PC-3 (cell line): ENCODE measurements around the gene EMID1. TPM values are rescaled to one million over a fixed set of nuclear protein-coding genes. Genes with fewer than 3 reads are reported as not detected.

Source experiments
- ATAC-seq: fragments of 200-7000 bp; cut with Tn5 transposase; 2 replicates; pipeline ENCODE4 v1.9.1; 2020; ENCODE audit warnings: mild to moderate bottlenecking, moderate library complexity
- BruUV-seq: library from RNA; stranded (reverse); fragments of 400-500 nt; replicated peaks from 2 replicates; lab custom pipeline; 2021; lab: Mats Ljungman, UMichigan
- CTCF ChIA-PET: fragments of 300-600 bp; sonication (Branson Sonifier 250); formaldehyde crosslinking; loops from one replicate; lab custom pipeline; 2022; ENCODE audit warnings: antibody characterized with exemption; lab: Charles Lee
- POLR2A ChIA-PET: fragments of 300-600 bp; sonication (Branson Sonifier 250); formaldehyde crosslinking; loops from one replicate; lab custom pipeline; 2022; ENCODE audit warnings: antibody characterized with exemption; ENCODE audit not compliant: unreplicated experiment; lab: Charles Lee
- DNase-seq: peaks from one replicate; pipeline ENCODE4 v3.0.0-alpha.2; 2015
- H2AFZ ChIP-seq: fragments of 300-600 bp; sonication (generic); 2 replicates; pipeline ENCODE4 v1.6.0; 2016; ENCODE audit warnings: antibody characterized with exemption, low read length
- H3F3A ChIP-seq: fragments of 300-600 bp; sonication (generic); one replicate; pipeline ENCODE4 v1.6.0; 2017; ENCODE audit warnings: antibody characterized with exemption, low read length, control low read depth, mild to moderate bottlenecking; ENCODE audit not compliant: unreplicated experiment
- H3K27ac ChIP-seq: fragments of 300-600 bp; sonication (generic); 2 replicates; pipeline ENCODE4 v1.5.1; 2016; ENCODE audit warnings: mild to moderate bottlenecking, low read length
- H3K27me3 ChIP-seq: fragments of 300-600 bp; sonication (generic); 2 replicates; pipeline ENCODE4 v1.6.1; 2016; ENCODE audit warnings: low read length, mixed read lengths
- H3K36me3 ChIP-seq: fragments of 300-600 bp; sonication (generic); 2 replicates; pipeline ENCODE4 v1.6.1; 2016; ENCODE audit warnings: low read depth, mixed run types, low read length, mixed read lengths
- H3K4me1 ChIP-seq: fragments of 300-600 bp; sonication (generic); 2 replicates; pipeline ENCODE4 v1.5.1; 2016; ENCODE audit warnings: low read length; ENCODE audit not compliant: insufficient read depth
- H3K4me2 ChIP-seq: fragments of 300-600 bp; sonication (generic); 2 replicates; pipeline ENCODE4 v1.6.0; 2016; ENCODE audit warnings: low read length
- H3K4me3 ChIP-seq: fragments of 300-600 bp; sonication (generic); 2 replicates; pipeline ENCODE4 v1.5.1; 2016; ENCODE audit warnings: mild to moderate bottlenecking, low read length, mixed read lengths
- H3K79me2 ChIP-seq: fragments of 300-600 bp; sonication (generic); 2 replicates; pipeline ENCODE4 v1.6.1; 2017; ENCODE audit warnings: low read length, mixed read lengths
- H3K9ac ChIP-seq: fragments of 300-600 bp; sonication (generic); 2 replicates; pipeline ENCODE4 v1.6.0; 2016; ENCODE audit warnings: mild to moderate bottlenecking, low read length
- H3K9me2 ChIP-seq: fragments of 300-600 bp; sonication (generic); replicated peaks from 2 replicates; pipeline ENCODE4 v1.6.1; 2016; ENCODE audit warnings: mixed run types, low read length, mixed read lengths
- H3K9me3 ChIP-seq: fragments of 300-600 bp; sonication (generic); 2 replicates; pipeline ENCODE4 v1.6.1; 2016; ENCODE audit warnings: low read length, mixed read lengths
- H4K20me1 ChIP-seq: fragments of 300-600 bp; sonication (generic); 2 replicates; pipeline ENCODE4 v1.6.1; 2016; ENCODE audit warnings: low read length, mixed read lengths
- CTCF ChIP-seq: fragments of 300-600 bp; sonication (generic); conservative IDR thresholded peaks from 2 replicates; pipeline ENCODE4 v1.5.1; 2017; ENCODE audit warnings: antibody characterized with exemption, low read depth, mild to moderate bottlenecking, low read length
- EZH2 ChIP-seq: fragments of 300-600 bp; sonication (generic); IDR thresholded peaks from one replicate; pipeline ENCODE4 v1.6.1; 2017; ENCODE audit warnings: antibody characterized with exemption, mild to moderate bottlenecking, low read length; ENCODE audit not compliant: unreplicated experiment
- EZH2phosphoT487 ChIP-seq: fragments of 300-600 bp; sonication (generic); IDR thresholded peaks from 2 replicates; pipeline ENCODE4 v1.6.1; 2018; ENCODE audit warnings: mild to moderate bottlenecking, antibody characterized with exemption, low read length, borderline replicate concordance
- intact Hi-C: fragments of 100-400 bp; cut with micrococcal nuclease; formaldehyde crosslinking; loops from 2 replicates; pipeline ENCODE4 v1.9.0; 2023
- total RNA-seq: library from RNA; depleted of rRNA; stranded (reverse); fragments of >200 nt; gene quantifications from 2 replicates; pipeline ENCODE4 v1.2.3, GENCODE V29; 2014

Gene EMID1
- total RNA-seq, 1 experiment from 2014 or later = 1.2 TPM

DNA sequence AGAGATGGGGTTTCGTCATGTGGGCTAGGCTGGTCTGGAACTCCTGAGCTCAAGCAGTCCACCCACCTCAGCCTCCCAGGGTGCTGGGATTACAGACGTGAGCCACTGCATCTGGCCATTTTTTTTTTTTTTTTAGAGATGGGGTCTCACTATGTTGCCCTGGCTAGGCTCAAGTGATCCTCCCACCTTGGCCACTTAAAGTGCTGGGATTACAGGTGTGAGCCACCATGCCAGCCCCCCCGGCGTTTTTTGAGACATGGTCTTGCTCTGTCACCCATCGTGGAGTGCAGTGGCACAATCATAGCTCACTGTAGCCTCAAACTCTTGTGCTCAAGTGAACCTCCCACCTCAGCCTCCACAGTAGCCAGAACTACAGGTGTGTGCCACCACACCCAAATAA, 45.6 kb downstream of the EMID1 start:
- Histone ChIP-seq H3F3A (no peaks in the 10 kb centered on the region), H3K27me3 (no peaks in the 10 kb centered on the region), H4K20me1 (no peaks in the 10 kb centered on the region), H3K4me1 (no peaks in the 10 kb centered on the region), H3K4me2 (no peak overlapping the region), H3K36me3 (no peaks in the 10 kb centered on the region), H3K79me2 (no peaks in the 10 kb centered on the region), H2AFZ (no peak overlapping the region), H3K9me2 (no peaks in the 10 kb centered on the region), H3K4me3 (no peak overlapping the region), H3K9me3 (no peaks in the 10 kb centered on the region), H3K27ac (no peak overlapping the region), H3K9ac (no peak overlapping the region)
- ATAC-seq (no peak), DNase-seq (no peak)
- POLR2A ChIA-PET = no interaction called here
- TF ChIP-seq CTCF (no peak), EZH2phosphoT487 (no peak), EZH2 (no peak)
- CTCF ChIA-PET = no interaction called here
- intact Hi-C loops = no loop called here
- BruUV-seq = no TSS peak

DNA sequence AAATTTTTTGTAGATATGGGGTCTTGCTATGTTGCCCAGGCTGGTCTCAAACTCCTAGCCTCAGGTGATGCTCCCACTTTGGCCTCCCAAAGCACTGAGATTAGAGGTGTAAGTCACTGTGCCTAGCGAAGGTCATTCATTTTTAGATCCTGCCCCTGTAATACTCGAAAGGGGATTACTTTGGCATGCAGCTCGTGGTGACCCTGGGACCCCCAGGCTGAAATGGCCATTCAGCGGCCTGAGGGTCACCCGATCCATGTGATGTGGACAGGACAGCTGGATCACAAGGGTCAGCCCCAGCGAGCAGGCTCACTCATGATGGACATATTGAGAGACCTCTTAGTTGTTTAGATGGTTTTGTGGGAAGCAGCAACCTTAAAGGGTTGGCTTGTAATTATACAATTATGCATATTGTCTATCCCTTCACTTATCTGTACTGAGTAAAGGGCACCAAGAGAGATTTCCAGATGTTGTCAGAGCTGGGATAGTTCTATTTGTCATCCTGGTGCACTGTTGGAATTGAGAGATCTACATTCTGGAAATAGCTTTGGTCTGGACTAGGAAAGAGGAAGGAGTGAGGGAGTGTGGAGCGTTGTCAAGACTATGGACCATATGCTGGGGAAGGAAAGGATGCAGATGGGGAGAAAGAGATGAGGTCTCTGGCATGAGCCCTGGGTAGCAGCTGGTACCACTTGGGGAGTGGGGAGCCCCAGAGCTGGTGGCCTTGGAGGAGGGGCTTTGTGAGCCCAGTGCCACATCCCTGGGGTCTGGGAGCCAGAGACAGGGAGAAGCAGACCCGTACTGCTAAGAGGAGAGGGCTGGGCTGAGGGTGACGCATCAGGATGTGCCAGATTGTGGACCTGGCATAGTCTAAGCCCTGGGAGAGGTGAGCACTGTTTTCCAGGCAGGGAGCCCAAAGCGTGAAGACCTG, 46.5 kb downstream of the EMID1 start:
- intact Hi-C loops = no loop called here
- no peaks in the 10 kb centered on the region for H3K36me3 ChIP-seq
- no peak overlapping the region for H3K27ac ChIP-seq
- ChIA-PET CTCF (no interaction called here), POLR2A (no interaction called here)
- no peak for TF ChIP-seq EZH2phosphoT487
- TF ChIP-seq CTCF = no peak
- TF ChIP-seq EZH2 = no peak
- no peaks in the 10 kb centered on the region for H3K9me2 ChIP-seq
- no peak overlapping the region for H3K4me3 ChIP-seq
- ATAC-seq (no peak), DNase-seq (no peak)
- no peak overlapping the region for H3K9ac ChIP-seq
- H3F3A ChIP-seq = no peaks in the 10 kb centered on the region
- no peaks in the 10 kb centered on the region for H3K4me1 ChIP-seq
- H2AFZ ChIP-seq = no peak overlapping the region
- BruUV-seq = no TSS peak
- no peaks in the 10 kb centered on the region for H3K9me3 ChIP-seq
- H3K27me3 ChIP-seq = no peaks in the 10 kb centered on the region
- no peak overlapping the region for H3K4me2 ChIP-seq
- H3K79me2 ChIP-seq = no peaks in the 10 kb centered on the region
- H4K20me1 ChIP-seq = no peaks in the 10 kb centered on the region
